Neural progenitor cell (in vitro differentiated cells): ENCODE data around the gene MUCL3. TPM values are rescaled to one million over a fixed set of nuclear protein-coding genes. Genes with fewer than 3 reads are reported as not detected.
"Not testable (repeated sequence)": the region's sequence is repeated elsewhere in the genome, so short reads cannot be mapped to it uniquely, and the experiment has no call there.

Experiments used
- DNase-seq: peaks from one replicate; pipeline ENCODE4 v3.0.0-alpha.2; 2016; ENCODE audit warnings: low spot score
- H2AFZ ChIP-seq: fragments of 200-600 bp; sonication (generic); replicated peaks from 2 replicates; pipeline ENCODE4 v1.6.1; 2016; ENCODE audit warnings: antibody characterized with exemption
- H3F3A ChIP-seq: fragments of 200-600 bp; sonication (generic); 2 replicates; pipeline ENCODE4 v1.6.1; 2016; ENCODE audit warnings: antibody characterized with exemption, low read depth
- H3K27ac ChIP-seq: fragments of 200-600 bp; sonication (generic); 2 replicates; pipeline ENCODE4 v1.5.1; 2016; ENCODE audit warnings: mild to moderate bottlenecking
- H3K27me3 ChIP-seq: fragments of 200-600 bp; sonication (generic); 2 replicates; pipeline ENCODE4 v1.6.1; 2016; ENCODE audit warnings: mild to moderate bottlenecking, moderate library complexity
- H3K36me3 ChIP-seq: fragments of 200-600 bp; sonication (generic); 2 replicates; pipeline ENCODE4 v1.5.1; 2016
- H3K4me1 ChIP-seq: fragments of 200-600 bp; sonication (generic); 2 replicates; pipeline ENCODE4 v1.6.1; 2016; ENCODE audit warnings: mixed run types
- H3K4me2 ChIP-seq: fragments of 200-600 bp; sonication (generic); 2 replicates; pipeline ENCODE4 v1.6.1; 2016
- H3K4me3 ChIP-seq: fragments of 200-600 bp; sonication (generic); 2 replicates; pipeline ENCODE4 v1.5.1; 2016
- H3K79me2 ChIP-seq: fragments of 200-600 bp; sonication (generic); 2 replicates; pipeline ENCODE4 v1.6.1; 2016; ENCODE audit warnings: low read depth
- H3K9ac ChIP-seq: fragments of 200-600 bp; sonication (generic); 2 replicates; pipeline ENCODE4 v1.6.1; 2016
- H3K9me3 ChIP-seq: fragments of 200-600 bp; sonication (generic); 2 replicates; pipeline ENCODE4 v1.5.1; 2016; ENCODE audit warnings: low read depth
- H4K20me1 ChIP-seq: fragments of 200-600 bp; sonication (generic); 2 replicates; pipeline ENCODE4 v1.6.1; 2016; ENCODE audit warnings: low read depth
- H3K27ac Mint-ChIP-seq: 3 replicates; pipeline ENCODE4 v1.8.0; 2021; ENCODE audit warnings: mixed read lengths
- H3K27me3 Mint-ChIP-seq: 2 replicates; pipeline ENCODE4 v1.8.0; 2022; ENCODE audit warnings: low read depth, mild to moderate bottlenecking, inconsistent platforms, moderate library complexity, mixed read lengths; ENCODE audit not compliant: insufficient read depth
- H3K36me3 Mint-ChIP-seq: 3 replicates; pipeline ENCODE4 v1.8.0; 2021; ENCODE audit warnings: mixed read lengths
- H3K4me1 Mint-ChIP-seq: 3 replicates; pipeline ENCODE4 v1.8.0; 2021; ENCODE audit warnings: mixed read lengths
- H3K4me3 Mint-ChIP-seq: 3 replicates; pipeline ENCODE4 v1.8.0; 2021; ENCODE audit warnings: mild to moderate bottlenecking, moderate library complexity, mixed read lengths
- H3K9me3 Mint-ChIP-seq: 3 replicates; pipeline ENCODE4 v1.8.0; 2020; ENCODE audit warnings: mixed read lengths
- EZH2 ChIP-seq: fragments of 200-600 bp; sonication (generic); IDR thresholded peaks from 2 replicates; pipeline ENCODE4 v1.6.1; 2017; ENCODE audit warnings: antibody characterized with exemption, mild to moderate bottlenecking, moderate library complexity
- EZH2phosphoT487 ChIP-seq: fragments of 200-600 bp; sonication (generic); IDR thresholded peaks from 2 replicates; pipeline ENCODE4 v1.6.1; 2017; ENCODE audit warnings: antibody characterized with exemption
- total RNA-seq: library from RNA; depleted of rRNA; stranded (reverse); fragments of >200 nt; gene quantifications from 2 replicates; pipeline ENCODE4 v1.2.3, GENCODE V29; 2015; ENCODE audit warnings: low replicate concordance
- TF ChIP-seq, protein P1 (sequence below): fragments of 200-600 bp; sonication (generic); IDR thresholded peaks from 2 replicates; pipeline ENCODE4 v1.5.1; 2017; ENCODE audit warnings: antibody characterized with exemption, mild to moderate bottlenecking

The MUCL3 gene
- total RNA-seq, 1 donor from 2014 or later = not detected

DNA sequence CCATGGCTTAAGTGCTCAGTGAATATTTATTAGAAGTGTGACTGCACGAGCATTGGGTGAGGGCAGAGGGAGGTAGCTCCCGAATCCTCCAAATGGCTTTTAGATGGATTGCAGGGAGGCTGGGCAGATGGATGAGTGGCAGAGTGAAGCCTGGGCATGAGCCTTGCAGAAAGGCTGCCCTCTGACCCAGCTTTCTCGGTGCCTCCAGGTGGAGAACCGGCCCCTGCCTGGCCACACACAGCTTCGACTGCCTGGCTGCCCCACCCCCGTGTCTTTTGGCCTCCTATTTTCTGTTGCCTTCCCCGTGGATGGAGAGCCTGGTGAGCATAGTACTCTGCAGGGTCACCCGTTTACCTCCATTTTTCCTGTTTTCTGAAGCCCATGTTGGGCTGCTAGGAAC is 23.3 kb upstream of the MUCL3 start:
- Histone ChIP-seq H3K4me3 (no peak overlapping the region), H3K4me2 (no peak overlapping the region), H3K36me3 (no peaks in the 10 kb centered on the region), H3K9ac (no peak overlapping the region), H3K9me3 (no peaks in the 10 kb centered on the region), H4K20me1 (no peaks in the 10 kb centered on the region), H3K79me2 (no peaks in the 10 kb centered on the region), H3K27ac (no peak overlapping the region), H3F3A (peaks cover 24% of the 10 kb centered on the region), H2AFZ (no peak overlapping the region), H3K27me3 (no peaks in the 10 kb centered on the region), H3K4me1 (peaks cover 15% of the 10 kb centered on the region)
- Mint-ChIP-seq H3K4me3 (no peak overlapping the region), H3K27me3 (peaks cover 10% of the 10 kb centered on the region), H3K4me1 (peaks cover 26% of the 10 kb centered on the region), H3K27ac (no peak overlapping the region), H3K9me3 (no peaks in the 10 kb centered on the region), H3K36me3 (peaks cover 28% of the 10 kb centered on the region)
- no peak for DNase-seq
- TF ChIP-seq, protein P1, sequence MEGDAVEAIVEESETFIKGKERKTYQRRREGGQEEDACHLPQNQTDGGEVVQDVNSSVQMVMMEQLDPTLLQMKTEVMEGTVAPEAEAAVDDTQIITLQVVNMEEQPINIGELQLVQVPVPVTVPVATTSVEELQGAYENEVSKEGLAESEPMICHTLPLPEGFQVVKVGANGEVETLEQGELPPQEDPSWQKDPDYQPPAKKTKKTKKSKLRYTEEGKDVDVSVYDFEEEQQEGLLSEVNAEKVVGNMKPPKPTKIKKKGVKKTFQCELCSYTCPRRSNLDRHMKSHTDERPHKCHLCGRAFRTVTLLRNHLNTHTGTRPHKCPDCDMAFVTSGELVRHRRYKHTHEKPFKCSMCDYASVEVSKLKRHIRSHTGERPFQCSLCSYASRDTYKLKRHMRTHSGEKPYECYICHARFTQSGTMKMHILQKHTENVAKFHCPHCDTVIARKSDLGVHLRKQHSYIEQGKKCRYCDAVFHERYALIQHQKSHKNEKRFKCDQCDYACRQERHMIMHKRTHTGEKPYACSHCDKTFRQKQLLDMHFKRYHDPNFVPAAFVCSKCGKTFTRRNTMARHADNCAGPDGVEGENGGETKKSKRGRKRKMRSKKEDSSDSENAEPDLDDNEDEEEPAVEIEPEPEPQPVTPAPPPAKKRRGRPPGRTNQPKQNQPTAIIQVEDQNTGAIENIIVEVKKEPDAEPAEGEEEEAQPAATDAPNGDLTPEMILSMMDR = no peak
- TF ChIP-seq EZH2phosphoT487 (no peak), EZH2 (no peak)

DNA sequence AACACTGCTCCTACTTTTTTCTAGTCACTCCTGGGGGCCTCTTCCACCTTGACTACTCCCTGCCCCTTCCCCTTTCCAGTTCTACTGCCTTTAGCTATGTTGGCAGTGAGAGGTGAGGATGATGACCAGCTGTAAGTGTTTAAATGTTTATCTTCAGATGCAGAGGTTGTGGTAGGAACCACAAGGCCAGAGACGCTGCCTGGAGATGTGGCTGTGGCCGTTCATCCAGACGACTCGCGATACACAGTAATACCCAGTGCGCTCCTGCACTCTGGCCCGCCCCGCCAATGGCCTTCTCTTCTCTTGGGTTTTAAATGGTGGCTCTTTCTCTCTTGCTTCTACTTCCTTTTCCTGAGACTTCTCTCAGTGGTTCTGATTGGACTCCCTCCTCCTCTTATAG is 22.1 kb upstream of the MUCL3 start:
- no peaks in the 10 kb centered on the region for H3K9me3 Mint-ChIP-seq
- no peaks in the 10 kb centered on the region for H3K27me3 ChIP-seq
- no peak overlapping the region for H3K4me3 Mint-ChIP-seq
- H2AFZ ChIP-seq = no peak overlapping the region
- no peak for DNase-seq
- peaks cover 21% of the 10 kb centered on the region for H3K4me1 Mint-ChIP-seq
- peaks cover 12% of the 10 kb centered on the region for H3F3A ChIP-seq
- no peak overlapping the region for H3K9ac ChIP-seq
- no peak overlapping the region for H3K27ac Mint-ChIP-seq
- H3K9me3 ChIP-seq = no peaks in the 10 kb centered on the region
- peaks cover 15% of the 10 kb centered on the region for H3K4me1 ChIP-seq
- no peaks in the 10 kb centered on the region for H3K36me3 ChIP-seq
- no peak overlapping the region for H3K4me2 ChIP-seq
- no peak overlapping the region for H3K27ac ChIP-seq
- no peaks in the 10 kb centered on the region for H4K20me1 ChIP-seq
- TF ChIP-seq EZH2 (no peak), EZH2phosphoT487 (no peak)
- peaks cover 10% of the 10 kb centered on the region for H3K27me3 Mint-ChIP-seq
- H3K4me3 ChIP-seq = no peak overlapping the region
- no peaks in the 10 kb centered on the region for H3K79me2 ChIP-seq
- peaks cover 26% of the 10 kb centered on the region for H3K36me3 Mint-ChIP-seq

DNA sequence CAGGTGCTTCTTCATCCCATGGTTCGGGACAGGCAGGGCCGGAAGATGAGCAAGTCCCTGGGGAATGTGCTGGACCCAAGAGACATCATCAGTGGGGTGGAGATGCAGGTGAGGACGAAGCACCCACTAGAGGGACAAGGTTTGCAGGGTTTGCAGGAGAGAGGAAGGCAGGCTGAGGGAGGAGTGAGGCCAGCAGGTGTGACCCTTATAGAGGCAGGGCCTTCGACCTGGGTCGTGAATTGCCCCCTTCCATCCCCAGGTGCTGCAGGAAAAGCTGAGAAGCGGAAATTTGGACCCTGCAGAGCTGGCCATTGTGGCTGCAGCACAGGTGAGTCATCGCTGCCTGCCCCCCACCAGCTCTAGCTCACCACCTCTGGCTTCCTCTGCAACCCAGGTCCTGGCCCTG is 18.3 kb upstream of the MUCL3 start:
- Histone ChIP-seq H3K4me3 (no peak overlapping the region), H3K27ac (no peak overlapping the region), H3K79me2 (no peaks in the 10 kb centered on the region), H3K4me2 (no peak overlapping the region), H3F3A (no peaks in the 10 kb centered on the region), H2AFZ (no peak overlapping the region), H3K4me1 (no peaks in the 10 kb centered on the region), H3K9me3 (no peaks in the 10 kb centered on the region), H3K27me3 (no peaks in the 10 kb centered on the region), H4K20me1 (no peaks in the 10 kb centered on the region), H3K9ac (no peak overlapping the region), H3K36me3 (no peaks in the 10 kb centered on the region)
- Mint-ChIP-seq H3K27me3 (peaks cover 4% of the 10 kb centered on the region), H3K9me3 (no peaks in the 10 kb centered on the region), H3K4me3 (no peak overlapping the region), H3K4me1 (no peaks in the 10 kb centered on the region), H3K36me3 (peaks cover 28% of the 10 kb centered on the region), H3K27ac (peak overlapping the region; percentile 42)
- TF ChIP-seq EZH2phosphoT487 = no peak
- TF ChIP-seq, protein P1 = no peak
- TF ChIP-seq EZH2 = no peak
- no peak for DNase-seq

DNA sequence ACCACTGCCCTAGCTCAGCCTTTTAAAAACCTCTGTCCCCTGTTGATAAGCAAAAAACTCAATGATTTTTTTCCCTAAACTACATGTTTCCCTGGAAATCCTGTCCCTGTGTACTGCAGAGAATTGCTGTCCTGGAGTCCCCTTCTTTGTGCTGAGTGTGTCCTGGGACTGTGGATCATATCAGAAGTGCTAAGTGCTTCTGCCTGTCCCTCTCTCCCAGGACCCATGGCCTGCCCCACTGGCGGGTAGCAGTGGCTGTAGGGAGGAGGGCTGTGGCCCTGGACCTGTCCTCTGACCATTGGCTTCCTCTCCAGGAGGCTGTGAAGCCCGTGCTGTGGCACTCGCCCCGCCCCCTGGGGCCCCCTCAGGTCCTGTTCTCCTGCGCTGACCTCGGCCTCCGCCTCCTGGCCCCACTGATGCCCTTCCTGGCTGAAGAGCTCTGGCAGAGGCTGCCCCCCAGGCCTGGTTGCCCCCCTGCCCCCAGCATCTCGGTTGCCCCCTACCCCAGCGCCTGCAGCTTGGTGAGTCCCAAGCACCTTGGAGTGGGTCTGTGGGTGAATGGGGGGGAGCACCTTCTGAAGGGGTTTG is 16.6 kb upstream of the MUCL3 start:
- not testable (repeated sequence) for H3K27ac Mint-ChIP-seq, H3K36me3 ChIP-seq, H3K4me1 Mint-ChIP-seq, H3K27ac ChIP-seq, H2AFZ ChIP-seq, H3K4me3 Mint-ChIP-seq, H3K79me2 ChIP-seq, H3K9ac ChIP-seq, H3K9me3 ChIP-seq, H3K4me1 ChIP-seq, H3K4me2 ChIP-seq, H3K27me3 Mint-ChIP-seq, H3K27me3 ChIP-seq, H4K20me1 ChIP-seq, H3K4me3 ChIP-seq, DNase-seq, H3F3A ChIP-seq
- H3K9me3 Mint-ChIP-seq = peaks cover 14% of the 10 kb centered on the region
- H3K36me3 Mint-ChIP-seq = peaks cover 35% of the 10 kb centered on the region
